MM.1S (cell line): Measurements from ENCODE around the gene ERCC5.

Experiments used
- EZH2 ChIP-seq: fragments of 300-600 bp; sonication (generic); optimal IDR thresholded peaks from 2 replicates; pipeline ENCODE3; 2017; ENCODE audit warnings: low read depth, mild to moderate bottlenecking, antibody characterized with exemption, low read length, mixed read lengths
- EZH2phosphoT487 ChIP-seq: fragments of 300-600 bp; sonication (generic); IDR thresholded peaks from 2 replicates; pipeline ENCODE4 v1.6.1; 2018; ENCODE audit warnings: antibody characterized with exemption, low read length
- TF ChIP-seq, protein P1 (sequence below): fragments of 300-600 bp; sonication (generic); IDR thresholded peaks from 2 replicates; pipeline ENCODE4 v1.5.1; 2016; ENCODE audit warnings: antibody characterized with exemption, low read length, mixed read lengths

- TF ChIP-seq, protein P1, sequence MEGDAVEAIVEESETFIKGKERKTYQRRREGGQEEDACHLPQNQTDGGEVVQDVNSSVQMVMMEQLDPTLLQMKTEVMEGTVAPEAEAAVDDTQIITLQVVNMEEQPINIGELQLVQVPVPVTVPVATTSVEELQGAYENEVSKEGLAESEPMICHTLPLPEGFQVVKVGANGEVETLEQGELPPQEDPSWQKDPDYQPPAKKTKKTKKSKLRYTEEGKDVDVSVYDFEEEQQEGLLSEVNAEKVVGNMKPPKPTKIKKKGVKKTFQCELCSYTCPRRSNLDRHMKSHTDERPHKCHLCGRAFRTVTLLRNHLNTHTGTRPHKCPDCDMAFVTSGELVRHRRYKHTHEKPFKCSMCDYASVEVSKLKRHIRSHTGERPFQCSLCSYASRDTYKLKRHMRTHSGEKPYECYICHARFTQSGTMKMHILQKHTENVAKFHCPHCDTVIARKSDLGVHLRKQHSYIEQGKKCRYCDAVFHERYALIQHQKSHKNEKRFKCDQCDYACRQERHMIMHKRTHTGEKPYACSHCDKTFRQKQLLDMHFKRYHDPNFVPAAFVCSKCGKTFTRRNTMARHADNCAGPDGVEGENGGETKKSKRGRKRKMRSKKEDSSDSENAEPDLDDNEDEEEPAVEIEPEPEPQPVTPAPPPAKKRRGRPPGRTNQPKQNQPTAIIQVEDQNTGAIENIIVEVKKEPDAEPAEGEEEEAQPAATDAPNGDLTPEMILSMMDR: no peak
- TF ChIP-seq EZH2 (no peak), EZH2phosphoT487 (no peak)
Measured at GRCh38 chr13:102915393-102915930, 69.6 kb downstream of the ERCC5 start.
